HT1080 (cell line): ENCODE data around the gene RAB28. TPM values are rescaled to one million over a fixed set of nuclear protein-coding genes. Genes with fewer than 3 reads are reported as not detected.
A peak's percentile ranks its signal among the peaks of the same experiment; 100 is the strongest.

ENCODE experiments used
- DNase-seq: peaks from one replicate; pipeline ENCODE4 v3.0.0-alpha.2; 2015; ENCODE audit warnings: low read depth
- total RNA-seq: library from RNA; depleted of rRNA; stranded (reverse); fragments of >200 nt; shearing (Covaris generic); gene quantifications from 2 replicates; pipeline ENCODE4 v1.2.3, GENCODE V29; 2014; rRNA removed

RAB28 gene
- total RNA-seq, 1 experiment from 2014 or later = 11.6 TPM

GRCh38 chr4:13323921-13324320 is 160.2 kb downstream of the RAB28 start:
- no peak for DNase-seq

DNA sequence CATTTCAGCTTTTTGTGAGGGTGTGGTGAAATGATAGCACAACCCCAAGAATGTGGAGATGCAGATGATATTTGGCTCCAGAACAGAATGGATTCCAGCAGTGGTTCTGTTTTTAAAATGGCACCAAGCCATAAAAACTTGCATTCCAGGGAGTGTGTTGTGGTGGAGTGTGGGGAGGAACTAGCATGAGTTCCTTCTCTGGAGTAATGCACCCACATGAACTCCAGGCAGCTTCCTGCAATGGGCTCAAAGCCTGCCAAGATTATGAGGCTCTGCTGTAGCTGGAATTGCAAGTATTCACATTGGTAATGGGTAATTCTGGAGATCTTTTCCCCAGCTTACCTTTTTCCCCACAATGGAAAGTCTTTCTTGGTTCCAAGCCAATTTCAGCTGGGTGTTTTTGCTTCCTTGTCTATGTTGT is 161.4 kb downstream of the RAB28 start:
- DNase-seq = peak; percentile 78

Other genes with a start within 250 kb of the RAB28 start
- gene NKX3-2, start 60.2 kb upstream of the RAB28 start, total RNA-seq = 0.51 and 1.3 TPM in 2 replicates
- gene BOD1L1, start 143.4 kb upstream of the RAB28 start, total RNA-seq = 24.9 and 28.1 TPM in 2 replicates